Measurements from ENCODE around the gene CCDC124.
A peak's percentile ranks its signal among the peaks of the same experiment; 100 is the strongest.
"Not testable (repeated sequence)": the region's sequence is repeated elsewhere in the genome, so short reads cannot be mapped to it uniquely, and the experiment has no call there.

CCDC124 gene

GRCh38 chr19:17932485-17933338 is at the start of gene CCDC124:
TSS of gene CCDC124 (plus strand) at chr19:17933015. CDS start at chr19:17936421, 3,406 bp downstream.
- DNase-seq: peak; percentile 64

GRCh38 chr19:17883627-17884410 is 49.0 kb upstream of the CCDC124 start:
- DNase-seq: no peak

- DNase-seq: no peak
These were observed 46.3 kb upstream of the CCDC124 start for GRCh38 chr19:17886515-17886914.

GRCh38 chr19:17887221-17887620 is 45.6 kb upstream of the CCDC124 start:
- not testable (repeated sequence) for DNase-seq

- no peak for DNase-seq
These were observed 44.6 kb upstream of the CCDC124 start for GRCh38 chr19:17888260-17888659.

- no peak for DNase-seq
These were observed 43.1 kb upstream of the CCDC124 start for GRCh38 chr19:17889609-17890214.

GRCh38 chr19:17893766-17894165 is 39.0 kb upstream of the CCDC124 start:
- DNase-seq: no peak

- no peak for DNase-seq
These were observed 30.1 kb upstream of the CCDC124 start for GRCh38 chr19:17902701-17903100.

- no peak for DNase-seq
These were observed 24.6 kb upstream of the CCDC124 start for GRCh38 chr19:17908244-17908643.

- no peak for DNase-seq
These were observed 23.6 kb upstream of the CCDC124 start for GRCh38 chr19:17909003-17909732.

- no peak for DNase-seq
These were observed 21.9 kb upstream of the CCDC124 start for GRCh38 chr19:17910791-17911360.

GRCh38 chr19:17915940-17916593 is 16.7 kb upstream of the CCDC124 start:
- DNase-seq: no peak

GRCh38 chr19:17918151-17918550 is 14.7 kb upstream of the CCDC124 start:
- not testable (repeated sequence) for DNase-seq

- DNase-seq: not testable (repeated sequence)
These were observed 13.7 kb upstream of the CCDC124 start for GRCh38 chr19:17919122-17919521.

- no peak for DNase-seq
These were observed 12.3 kb upstream of the CCDC124 start for GRCh38 chr19:17920527-17920926.

GRCh38 chr19:17922138-17922537 is 10.7 kb upstream of the CCDC124 start:
- DNase-seq: no peak

GRCh38 chr19:17926044-17926443 is 6.8 kb upstream of the CCDC124 start:
- DNase-seq: no peak

- no peak for DNase-seq
These were observed 3.8 kb upstream of the CCDC124 start for GRCh38 chr19:17929056-17929455.

GRCh38 chr19:17931532-17932191 is 1.2 kb upstream of the CCDC124 start:
- no peak for DNase-seq

- DNase-seq: no peak
These were observed 757 bp downstream of the CCDC124 start for GRCh38 chr19:17933414-17934129.

- DNase-seq: no peak
These were observed 3.6 kb downstream of the CCDC124 start for GRCh38 chr19:17936379-17936778.
